ENCODE data around the gene SREBF2.

GRCh38 chr22:41845380-41846267, 12.7 kb downstream of the SREBF2 start:
- TF ChIP-seq POLR2AphosphoS5 (IDR thresholded peaks at IDR 0.05) = no peak
- no peak for TF ChIP-seq CTCF (IDR thresholded peaks at IDR 0.05)
- no peak for TF ChIP-seq POLR2A (IDR thresholded peaks at IDR 0.05)

Measured in upper lobe of left lung (tissue), 4 donors.